Activated naive CD8-positive, alpha-beta T cell treated with anti-CD3 and anti-CD28 coated beads, Interleukin-2, amount 50 U/mL, for 16 hours (primary cell): ENCODE data around the gene NCAPH2.
"Not testable (repeated sequence)": the region's sequence is repeated elsewhere in the genome, so short reads cannot be mapped to it uniquely, and the experiment has no call there.

ENCODE experiments used
- DNase-seq: peaks from one replicate; pipeline ENCODE4 v3.0.0-alpha.2; 2020; ENCODE audit warnings: low read depth, low spot score

Gene NCAPH2

DNA sequence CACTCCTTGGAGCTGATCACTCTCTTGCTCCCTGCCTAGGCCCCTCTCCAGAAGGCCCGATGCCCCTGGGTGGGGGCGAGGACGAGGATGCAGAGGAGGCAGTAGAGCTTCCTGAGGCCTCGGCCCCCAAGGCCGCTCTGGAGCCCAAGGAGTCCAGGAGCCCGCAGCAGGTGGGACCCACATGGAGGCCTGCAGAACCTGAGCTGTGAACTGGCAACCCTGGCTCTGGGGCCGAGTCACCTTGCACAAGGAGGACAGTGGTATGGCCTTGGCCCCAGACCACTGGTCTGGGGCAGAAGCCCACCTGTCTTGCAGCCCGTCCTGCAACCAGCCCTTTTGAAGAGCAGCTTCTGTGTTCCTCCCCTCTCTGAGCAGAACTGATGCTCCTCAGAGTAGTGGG, 11.1 kb downstream of the NCAPH2 start:
- DNase-seq, result no peak

DNA sequence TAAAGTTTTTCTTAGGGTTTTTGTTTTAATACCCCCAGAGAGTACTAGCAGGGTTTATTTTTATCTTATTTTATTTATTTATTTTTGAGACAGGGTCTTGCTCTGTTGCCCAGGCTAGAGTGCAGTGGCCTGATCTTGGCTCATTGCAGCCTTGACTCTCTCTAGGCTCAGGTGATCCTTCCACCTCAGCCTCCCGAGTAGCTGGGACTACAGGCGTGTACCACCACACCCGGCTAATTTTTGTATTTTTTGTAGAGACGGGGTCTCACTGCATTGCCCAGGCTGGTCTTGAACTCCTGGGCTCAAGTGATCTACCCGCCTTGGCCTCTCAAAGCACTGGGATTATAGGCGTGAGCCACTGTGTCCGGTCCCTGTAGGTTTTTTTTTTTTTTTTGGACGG, 12.2 kb downstream of the NCAPH2 start:
- not testable (repeated sequence) for DNase-seq

DNA sequence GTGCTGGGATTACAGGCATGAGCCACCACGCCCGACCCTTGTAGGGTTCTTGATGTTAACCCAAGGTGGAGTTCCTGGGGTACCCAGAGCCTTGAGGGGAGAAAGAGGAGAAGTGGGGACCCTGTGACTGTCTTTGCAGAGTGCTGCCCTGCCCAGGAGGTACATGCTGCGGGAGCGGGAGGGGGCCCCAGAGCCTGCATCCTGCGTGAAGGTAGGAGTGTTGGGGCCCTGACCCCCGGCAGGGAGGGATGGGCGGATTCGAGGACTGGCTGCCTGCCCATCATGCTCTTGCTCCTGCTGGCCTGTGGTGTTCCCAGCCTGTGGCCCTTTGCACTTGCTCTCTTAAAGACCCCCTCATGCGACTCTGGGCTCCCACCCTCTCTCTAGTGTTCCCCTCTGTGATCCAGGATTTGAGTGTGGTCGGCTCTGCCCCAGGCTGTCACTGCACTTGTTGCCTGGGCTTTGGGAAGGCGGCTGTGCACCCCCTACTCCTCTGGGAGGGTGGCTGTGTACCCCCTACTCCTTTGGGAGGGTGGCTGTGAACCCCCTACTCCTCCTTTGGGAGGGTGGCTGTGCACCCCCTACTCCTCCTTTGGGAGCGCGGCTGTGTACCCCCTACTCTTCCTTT, 12.9 kb downstream of the NCAPH2 start:
- no peak for DNase-seq

DNA sequence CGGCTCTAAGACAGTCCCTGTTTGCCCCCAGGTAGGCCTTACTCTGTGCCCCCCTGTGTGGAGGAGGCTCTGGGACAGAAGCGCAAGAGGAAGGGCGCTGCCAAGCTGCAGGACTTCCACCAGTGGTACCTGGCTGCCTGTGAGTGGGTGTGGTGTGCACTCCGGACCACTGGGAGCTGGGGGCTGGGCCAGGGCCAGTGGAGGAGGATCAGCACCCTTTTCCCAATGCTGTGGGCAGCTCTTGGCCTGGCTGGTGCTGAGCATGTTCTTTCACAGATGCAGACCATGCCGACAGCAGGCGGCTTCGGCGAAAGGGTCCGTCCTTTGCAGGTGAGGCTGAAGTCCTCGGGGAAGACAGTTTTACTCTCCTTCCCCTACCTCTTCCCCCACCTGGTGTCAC, 13.7 kb downstream of the NCAPH2 start:
- no peak for DNase-seq

DNA sequence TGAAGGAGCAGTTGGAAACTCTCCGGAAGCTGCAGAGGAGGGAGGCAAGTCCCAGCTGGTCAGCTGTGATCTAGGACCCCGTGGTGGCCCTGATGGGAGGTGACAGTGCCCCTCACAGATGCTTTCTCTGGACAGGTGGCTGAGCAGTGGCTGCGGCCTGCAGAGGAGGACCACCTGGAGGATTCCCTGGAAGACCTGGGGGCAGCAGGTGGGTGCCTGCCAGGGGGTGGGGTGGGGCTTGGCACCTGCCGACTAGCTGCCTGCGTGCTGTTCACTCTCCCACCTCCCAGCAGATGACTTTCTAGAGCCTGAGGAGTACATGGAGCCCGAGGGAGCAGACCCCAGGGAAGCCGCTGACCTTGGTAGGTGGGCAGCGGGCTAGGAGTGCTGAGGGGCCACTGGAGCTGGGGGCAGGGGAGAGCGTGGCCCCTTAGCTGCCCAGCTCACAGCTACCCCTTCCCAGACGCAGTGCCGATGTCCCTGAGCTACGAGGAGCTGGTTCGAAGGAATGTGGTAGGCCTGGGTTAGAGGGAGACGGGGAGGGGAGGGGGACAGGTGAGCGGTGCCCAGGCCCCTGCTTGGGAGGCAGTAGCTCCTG, 14.3 kb downstream of the NCAPH2 start:
- DNase-seq, result no peak

DNA sequence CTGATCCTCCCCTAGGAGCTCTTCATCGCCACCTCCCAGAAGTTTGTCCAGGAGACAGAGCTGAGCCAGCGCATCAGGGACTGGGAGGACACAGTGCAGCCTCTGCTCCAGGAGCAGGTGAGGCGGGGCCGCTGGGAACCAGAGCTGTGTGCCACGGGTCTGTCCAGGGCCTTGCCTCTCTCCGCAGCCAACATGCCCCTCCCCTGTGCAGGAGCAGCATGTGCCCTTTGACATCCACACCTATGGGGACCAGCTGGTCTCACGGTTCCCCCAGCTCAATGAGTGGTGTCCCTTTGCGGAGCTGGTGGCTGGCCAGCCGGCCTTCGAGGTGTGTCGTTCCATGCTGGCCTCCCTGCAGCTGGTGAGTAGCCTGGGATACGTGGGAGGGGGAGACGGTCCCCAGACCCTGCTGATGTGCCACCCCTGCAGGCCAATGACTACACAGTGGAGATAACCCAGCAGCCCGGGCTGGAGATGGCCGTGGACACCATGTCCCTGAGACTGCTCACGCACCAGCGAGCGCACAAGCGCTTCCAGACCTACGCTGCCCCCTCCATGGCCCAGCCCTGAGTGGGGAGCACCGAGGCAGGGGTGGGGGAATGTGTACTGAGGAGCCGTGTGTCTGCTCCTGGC, 14.9 kb downstream of the NCAPH2 start:
- no peak for DNase-seq

DNA sequence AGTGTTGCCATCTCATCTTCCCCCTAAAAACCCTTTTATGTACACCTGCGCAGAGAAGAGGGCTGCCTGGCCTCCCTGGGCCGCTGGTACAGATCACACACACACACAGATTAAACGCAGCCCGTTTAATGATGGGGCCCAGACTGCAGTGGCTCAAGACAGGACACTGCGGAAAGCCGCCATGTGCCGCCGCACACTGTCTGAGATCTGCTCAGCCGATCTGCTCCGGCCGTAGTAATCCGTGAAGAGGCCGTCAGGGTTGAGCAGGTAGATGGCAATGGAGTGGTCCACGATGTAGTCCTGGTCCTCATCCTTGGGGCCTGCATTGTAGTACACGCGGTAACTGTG, 15.4 kb downstream of the NCAPH2 start:
- no peak for DNase-seq

DNA sequence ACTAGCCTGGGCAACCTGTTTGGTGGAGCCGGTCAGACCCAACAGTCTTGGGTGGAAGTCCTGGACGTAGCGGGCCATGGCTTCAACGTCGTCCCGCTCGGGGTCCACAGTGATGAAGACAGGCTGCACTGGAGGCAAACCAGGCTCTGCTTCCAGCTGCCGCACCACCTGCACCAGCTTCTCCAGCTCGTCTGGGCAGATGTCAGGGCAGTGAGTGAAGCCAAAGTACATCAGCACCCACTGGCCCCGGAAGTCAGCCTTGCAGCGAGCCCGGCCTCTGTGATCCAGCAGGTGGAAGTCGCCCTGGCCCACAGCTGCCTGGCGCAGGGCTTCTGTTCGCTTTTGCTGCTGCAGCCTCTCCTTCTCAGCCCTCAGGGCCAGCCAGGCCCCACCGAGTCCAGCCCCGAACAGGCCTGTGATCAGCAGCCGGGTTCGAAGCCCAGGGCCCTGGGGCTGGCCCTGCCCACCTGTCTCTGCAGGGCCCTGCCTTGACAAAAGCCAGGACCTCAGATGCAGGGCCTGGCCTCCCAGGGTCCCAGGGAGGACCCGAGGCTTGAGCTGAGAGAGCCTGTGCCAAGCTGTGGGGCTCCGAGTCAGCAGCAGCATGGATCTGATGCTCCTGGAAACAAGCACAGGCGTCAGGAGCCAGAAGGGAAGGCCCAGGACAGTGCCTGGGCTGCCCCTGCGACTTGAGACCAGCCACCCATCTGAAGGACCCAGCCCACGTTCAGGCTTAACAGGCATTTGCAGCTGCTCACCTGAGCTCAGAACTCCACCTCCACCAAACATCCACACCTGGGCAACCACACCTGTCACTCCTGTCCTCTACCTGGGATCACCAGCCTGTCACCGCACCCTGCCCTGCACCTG, 16.0 kb downstream of the NCAPH2 start:
- no peak for DNase-seq

DNA sequence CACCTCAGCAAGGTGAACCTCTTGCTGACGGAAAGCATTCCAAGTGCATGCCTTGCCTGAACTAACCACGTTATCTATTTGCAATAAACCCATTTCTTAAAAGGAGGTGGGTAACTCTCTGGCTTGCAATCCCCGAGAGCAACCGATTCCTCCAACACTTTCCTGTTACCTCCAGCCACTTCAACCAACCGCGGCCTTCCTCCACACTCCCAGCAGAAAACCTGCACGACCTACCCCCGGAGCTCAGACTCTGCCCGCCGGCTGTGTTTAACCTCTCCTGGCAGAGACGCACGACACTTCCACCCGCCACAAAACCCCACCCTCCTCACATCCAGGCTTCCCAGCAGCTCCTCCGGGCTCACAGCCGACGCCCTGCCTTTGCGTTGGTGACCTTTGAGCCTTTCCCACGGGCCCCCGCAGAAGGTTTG, 16.7 kb downstream of the NCAPH2 start:
- DNase-seq, result no peak

DNA sequence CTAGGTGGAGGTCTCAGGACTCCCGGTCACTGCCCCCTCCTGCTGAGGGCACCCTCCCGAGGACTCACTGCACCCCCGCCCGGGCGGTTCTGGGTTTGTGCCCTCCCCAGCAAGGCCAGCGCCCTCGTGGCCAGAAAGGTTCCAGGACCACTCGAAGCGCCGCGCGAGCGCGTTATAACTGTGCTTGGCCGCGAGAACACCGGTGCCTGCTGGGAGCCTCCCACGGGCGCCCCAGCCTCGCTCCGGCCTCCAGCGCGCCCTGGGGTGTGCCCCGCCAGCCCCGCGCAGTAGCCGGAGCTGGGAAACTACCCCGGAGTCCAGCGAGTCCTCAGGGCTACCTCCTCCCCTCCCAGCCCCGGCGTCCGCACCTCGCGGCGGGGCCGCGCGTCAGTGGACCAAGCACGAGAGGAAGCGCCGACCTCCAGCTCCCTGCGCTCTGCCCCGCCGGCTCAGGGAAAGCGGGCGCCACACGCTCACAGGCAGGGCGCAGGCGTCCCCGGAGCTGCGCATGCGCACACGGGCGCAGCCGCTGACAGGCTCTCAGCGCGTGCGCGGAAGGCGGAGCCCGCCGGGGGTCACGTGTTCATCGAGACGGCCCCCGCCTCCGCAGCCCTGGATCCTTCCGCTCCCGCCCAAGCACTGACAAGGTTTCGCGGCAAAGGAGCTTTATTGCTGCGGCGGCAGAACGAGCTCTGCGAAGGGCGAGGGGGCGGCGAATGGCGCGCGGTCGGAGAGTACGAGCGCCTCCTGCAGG, 17.3 kb downstream of the NCAPH2 start, which contains the start of gene SCO2:
SCO2 (minus strand) TSS at position 495 of the 754 bp plus-strand sequence. CDS start 1,187 bp downstream, outside the sequence.
- DNase-seq, result peak; percentile 95

DNA sequence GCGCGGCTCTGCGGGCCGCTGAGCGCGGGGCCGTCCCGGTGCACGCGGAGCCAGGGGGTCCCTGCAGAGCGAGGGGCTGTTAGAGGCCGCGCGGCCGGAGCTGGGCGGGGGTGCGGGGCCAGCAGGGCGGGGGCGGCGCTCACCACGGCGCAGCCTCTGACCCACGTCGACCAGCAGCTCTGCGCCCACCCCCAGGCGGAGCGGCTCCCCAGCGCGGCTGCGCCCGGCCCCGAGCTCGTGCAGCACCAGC, 17.8 kb downstream of the NCAPH2 start:
- DNase-seq, result no peak

DNA sequence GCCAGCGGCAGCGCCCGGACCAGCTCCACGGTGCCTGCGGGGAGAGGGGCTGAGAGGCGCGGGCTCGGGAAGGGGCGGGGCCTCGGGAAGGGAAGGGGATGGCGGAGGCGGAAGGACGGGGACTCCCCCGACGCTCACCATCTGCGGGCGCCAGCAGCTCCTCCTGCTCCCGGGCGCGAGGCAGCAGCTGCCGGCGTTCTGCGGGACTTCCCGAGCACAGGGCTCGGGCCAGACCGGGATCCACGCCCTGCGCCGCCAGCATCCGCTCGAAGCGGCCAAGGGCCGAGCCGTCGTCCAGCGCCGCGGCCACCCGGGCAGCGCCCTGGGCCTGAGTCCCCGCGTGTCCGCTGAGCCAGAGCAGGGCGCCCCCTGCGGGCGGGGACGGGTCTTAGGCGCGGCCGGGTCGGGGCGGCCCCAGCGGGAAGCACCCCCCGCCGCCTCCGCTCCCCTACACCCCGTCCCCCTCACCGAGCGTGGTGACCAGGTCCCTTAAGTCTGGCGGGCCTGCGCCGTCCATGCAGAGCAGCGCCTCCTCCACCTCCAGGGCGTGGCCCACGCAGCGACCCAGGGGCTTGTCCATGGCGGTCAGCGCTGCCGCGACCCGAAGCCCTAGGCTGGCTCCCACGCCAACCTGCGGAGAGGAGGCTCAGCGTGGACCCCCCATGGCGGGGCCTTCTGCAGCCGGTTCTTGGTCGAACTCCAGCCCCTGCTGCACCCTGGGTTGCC, 18.2 kb downstream of the NCAPH2 start:
- peak; percentile 64 for DNase-seq

DNA sequence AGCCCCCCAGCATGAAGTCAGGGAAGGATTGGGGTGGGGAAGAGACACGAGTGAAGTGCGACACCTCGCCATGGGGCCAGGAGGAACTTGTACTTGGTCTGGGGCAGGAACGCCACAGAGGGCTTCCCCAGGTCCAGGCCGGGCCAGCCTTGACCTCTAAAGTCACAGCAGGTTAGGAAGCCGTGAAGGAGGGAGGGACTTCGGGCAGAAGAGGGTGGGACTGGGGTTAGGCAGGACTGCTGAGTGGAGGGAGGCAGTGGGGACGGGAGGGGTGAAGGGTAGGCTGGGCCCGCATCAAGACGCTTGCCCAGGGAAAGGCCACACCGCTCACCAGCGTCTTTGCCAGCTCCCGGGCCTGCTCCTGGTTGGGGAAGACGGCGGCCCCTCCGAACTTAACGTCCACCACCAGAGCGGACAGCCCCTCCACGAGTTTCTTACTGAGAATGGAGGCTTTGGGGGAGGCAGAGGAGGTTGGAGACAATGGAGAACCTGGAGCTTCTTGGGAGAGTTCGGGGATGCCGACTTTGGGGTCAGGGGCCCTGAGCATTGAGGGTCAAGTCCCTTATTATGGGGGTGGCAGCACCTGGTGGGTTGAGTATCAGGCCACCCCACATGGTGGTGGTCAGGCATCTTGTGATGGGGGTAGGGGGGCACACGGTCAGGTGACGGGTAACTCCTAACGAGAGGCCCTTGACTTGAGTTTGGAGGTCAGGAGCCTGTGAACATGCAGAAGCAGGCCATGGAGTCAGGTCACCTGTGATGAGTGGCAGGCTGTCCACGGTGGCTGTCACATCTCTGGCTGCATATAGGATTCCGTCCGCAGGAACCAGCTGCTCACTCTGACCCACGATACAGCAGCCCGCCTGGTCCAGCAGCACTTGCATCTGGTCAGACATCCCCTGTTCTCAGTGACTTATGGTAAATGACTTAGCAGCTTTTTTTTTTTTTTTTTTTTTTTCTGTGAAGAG, 19.1 kb downstream of the NCAPH2 start:
- no peak for DNase-seq

DNA sequence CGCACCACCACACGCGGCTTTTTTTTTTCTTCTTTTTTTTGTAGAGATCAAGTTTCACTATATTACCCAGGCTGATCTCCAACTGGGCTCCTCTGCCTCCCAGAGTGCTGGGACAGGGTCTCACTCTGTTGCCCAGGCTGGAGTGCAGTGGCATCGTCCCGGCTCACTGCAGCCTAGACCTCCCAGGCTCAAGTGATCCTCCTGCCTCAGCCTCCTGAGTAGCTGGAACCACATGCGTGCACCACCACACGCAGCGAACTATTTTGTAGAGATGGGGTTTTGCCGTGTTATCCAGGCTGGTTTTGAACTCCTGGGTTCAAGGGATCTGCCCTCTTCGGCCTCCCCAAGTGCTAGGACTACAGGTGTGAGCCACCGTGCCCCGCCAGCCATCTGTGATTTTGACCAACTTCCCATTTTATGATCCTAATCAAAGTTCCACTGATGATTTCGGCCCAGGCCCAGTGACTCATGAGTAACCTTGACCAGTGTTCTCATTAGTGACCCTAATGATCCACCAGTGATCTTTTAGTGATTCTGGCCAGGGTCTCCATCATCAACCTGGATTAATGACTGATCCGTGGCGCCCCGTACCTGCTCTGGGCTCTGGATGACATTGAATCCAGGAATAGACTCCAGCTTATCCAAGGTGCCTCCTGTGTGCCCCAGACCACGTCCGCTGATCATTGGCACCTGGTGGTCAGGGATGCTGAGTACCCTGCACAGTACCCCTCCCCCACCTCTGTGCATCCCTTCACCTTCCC, 20.1 kb downstream of the NCAPH2 start:
- no peak for DNase-seq

DNA sequence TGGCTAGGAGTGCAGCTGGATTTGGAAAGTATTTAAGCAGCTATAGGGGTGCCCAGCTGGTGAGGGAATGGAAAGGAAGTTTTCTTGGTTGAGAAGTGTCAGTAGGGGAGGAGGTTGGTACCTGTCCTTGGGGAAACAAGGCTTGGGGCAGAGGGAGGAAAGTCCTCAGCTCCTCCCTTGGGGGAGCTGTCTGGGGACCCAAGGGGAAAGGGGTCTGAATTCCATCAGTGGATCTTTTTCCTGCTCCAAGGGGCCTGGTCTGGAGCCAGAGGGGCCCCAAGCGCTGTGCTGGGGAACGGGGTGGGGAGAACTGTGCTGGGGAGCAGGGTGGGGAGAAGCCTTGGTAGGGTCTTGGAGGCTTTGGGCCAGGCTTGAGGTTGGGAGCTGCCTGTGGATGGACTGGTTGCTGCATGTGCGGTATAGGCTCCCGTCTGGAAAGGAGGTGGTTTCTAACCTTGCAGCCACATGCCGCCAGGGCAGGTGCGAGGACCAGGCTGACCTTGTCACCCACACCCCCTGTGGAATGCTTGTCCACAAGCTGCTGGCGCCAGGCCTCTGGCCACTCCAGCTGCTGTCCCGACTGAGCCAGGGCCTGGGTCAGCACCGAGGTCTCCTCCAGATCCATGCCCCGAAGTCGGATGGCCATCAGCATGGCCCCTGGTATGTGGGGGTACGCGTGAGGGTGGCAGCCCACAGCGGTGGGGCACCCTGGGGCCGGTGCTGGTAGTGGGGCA, 20.8 kb downstream of the NCAPH2 start:
- no peak for DNase-seq

DNA sequence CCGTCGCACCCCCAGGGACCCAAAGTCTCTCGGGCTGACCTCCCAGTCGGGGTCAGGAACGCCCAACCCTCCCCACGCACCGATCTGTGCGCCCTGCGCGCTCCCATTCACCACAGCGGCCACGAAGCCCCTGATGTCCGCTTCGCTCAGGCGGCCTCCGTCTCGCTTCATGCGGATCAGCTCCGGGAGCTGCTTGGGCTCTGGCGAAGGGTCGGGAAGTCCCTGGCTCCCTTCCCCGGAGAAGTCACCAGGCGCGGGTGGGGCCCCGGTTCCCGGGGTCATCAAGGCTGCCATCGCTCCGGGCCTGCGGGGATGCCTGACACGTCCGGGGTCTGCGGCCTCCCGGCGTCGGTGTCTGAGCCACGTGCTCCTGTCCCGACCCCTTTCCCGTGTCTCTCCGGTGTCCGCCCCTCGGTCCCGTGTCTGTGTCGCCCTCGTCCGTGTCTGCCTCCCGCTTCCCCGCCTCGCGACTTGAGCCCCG, 21.4 kb downstream of the NCAPH2 start:
- DNase-seq, result no peak

DNA sequence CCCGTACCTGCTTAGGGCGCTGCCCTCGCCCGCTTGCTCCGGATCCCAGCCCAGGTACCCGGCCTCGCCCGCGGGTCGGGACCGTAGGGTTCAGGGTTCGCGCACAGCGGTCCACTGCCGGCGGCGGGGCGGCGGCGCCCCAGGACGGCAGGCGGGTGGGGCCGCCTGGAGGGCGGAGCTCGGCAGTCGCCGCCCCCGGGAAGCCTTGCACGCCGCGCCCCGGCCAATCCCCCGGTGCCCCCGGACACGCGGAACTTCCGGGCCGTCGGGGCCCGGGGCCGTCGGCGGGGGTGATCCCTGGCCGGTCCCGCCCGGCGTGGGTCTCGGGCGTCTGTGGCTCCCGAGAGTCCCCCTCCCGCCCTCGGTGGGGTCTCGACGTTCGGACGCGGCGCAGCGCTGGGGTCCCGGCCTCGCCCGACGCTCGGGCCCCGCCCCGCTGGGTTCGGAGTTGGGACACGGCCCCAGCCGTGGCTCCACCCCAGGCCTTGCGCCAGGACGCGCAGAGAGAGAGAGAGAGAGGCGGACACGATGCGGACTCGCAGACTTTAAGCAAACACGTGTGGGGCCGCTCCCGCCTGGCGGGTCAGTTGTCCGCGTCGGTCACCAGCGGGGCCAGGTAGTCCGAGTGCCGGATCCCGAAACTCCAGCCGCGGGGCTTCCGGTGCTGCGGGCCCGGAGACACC, 22.0 kb downstream of the NCAPH2 start, which contains the start of gene TYMP:
TYMP (minus strand) TSS at position 116 of the 683 bp plus-strand sequence. CDS start 303 bp downstream, outside the sequence.
- DNase-seq, result no peak

DNA sequence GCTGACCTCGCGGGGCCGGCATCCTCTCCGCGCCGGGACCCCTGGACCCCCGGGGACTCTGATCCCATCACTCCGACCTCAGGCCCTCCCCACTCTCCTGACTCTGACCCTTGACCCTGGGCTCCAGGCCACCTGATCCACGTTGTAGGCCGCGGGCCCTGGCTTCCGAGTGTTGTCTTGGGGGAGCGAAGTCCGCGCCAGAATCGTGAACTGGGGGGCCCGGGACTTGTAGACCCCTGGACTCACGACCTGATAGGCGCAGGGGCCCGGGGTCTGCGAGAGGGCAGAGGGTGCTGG, 22.5 kb downstream of the NCAPH2 start:
- DNase-seq, result no peak
